ENCODE data around the gene CAPN5.

GRCh38 chr11:77087723-77088225 lies 21.0 kb downstream of the CAPN5 start:
- TF ChIP-seq POLR2AphosphoS5 (IDR thresholded peaks at IDR 0.05) (no peak), CTCF (IDR thresholded peaks at IDR 0.05 in 8 of 11, conservative IDR thresholded peaks at IDR 0.05 in 3 of 11) (no peak), POLR2A (IDR thresholded peaks at IDR 0.05) (no peak)
